ENCODE results near the gene CLCN2.

- TF ChIP-seq CTCF (conservative IDR thresholded peaks at IDR 0.05) (no peak), ZFX (IDR thresholded peaks at IDR 0.05) (no peak)
These were observed 24.0 kb downstream of the CLCN2 start, which contains the start of gene FAM131A for GRCh38 chr3:184337399-184337714.
